HepG2 (cell line): ENCODE measurements around the gene CPT1C. TPM values are rescaled to one million over a fixed set of nuclear protein-coding genes. Genes with fewer than 3 reads are reported as not detected.

Experiments
- ATAC-seq: fragments of 200-7000 bp; cut with Tn5 transposase; 3 replicates; pipeline ENCODE4 v1.9.1; 2020; ENCODE audit warnings: mild to moderate bottlenecking, moderate library complexity
- BruUV-seq: library from RNA; stranded (reverse); fragments of 400-500 nt; replicated peaks from 2 replicates; lab custom pipeline; 2021; lab: Mats Ljungman, UMichigan
- CTCF ChIA-PET: fragments of 300-600 bp; formaldehyde crosslinking; extraction: SDS; loops from one replicate; lab custom pipeline; 2021; ENCODE audit warnings: low total read pairs, inconsistent platforms, low intra/inter-chr PET ratio; lab: Yijun Ruan, JAX
- POLR2A ChIA-PET: fragments of 350-600 bp; sonication (Branson Sonifier 250); formaldehyde crosslinking; loops from one replicate; lab custom pipeline; 2020; ENCODE audit warnings: antibody characterized with exemption, inconsistent platforms; lab: Yijun Ruan, JAX
- DNase-seq: peaks from one replicate; pipeline ENCODE4 v3.0.0-alpha.2; 2015; ENCODE audit warnings: low spot score
- FAIRE-seq: peaks from 3 replicates; lab custom pipeline; 2011; peaks lifted over from hg19 to GRCh38; lab: Jason Lieb, UNC
- H2AFZ ChIP-seq: one replicate; pipeline ENCODE4 v1.6.1; 2011; ENCODE audit warnings: low read length, inconsistent platforms
- H3K27ac ChIP-seq: fragments of 300-600 bp; 3 replicates; pipeline ENCODE4 v1.8.0; 2011; ENCODE audit warnings: mixed run types, mild to moderate bottlenecking, mixed read lengths, low read length, inconsistent platforms; ENCODE audit not compliant: insufficient read depth; ENCODE audit errors: extremely low read length
- H3K27me3 ChIP-seq, 2 experiments: fragments of 200-600 bp in 1 of 2; 2 replicates in 1 of 2; 3 replicates in 1 of 2; pipeline versions ENCODE4 v1.6.0 to v1.8.0; 2011; ENCODE audit warnings: low read length in 2 of 2, mild to moderate bottlenecking in 2 of 2, moderate library complexity in 2 of 2, inconsistent platforms in 1 of 2; ENCODE audit not compliant: insufficient read depth in 2 of 2, control insufficient read depth in 1 of 2
- H3K36me3 ChIP-seq, 2 experiments: fragments of 200-600 bp in 1 of 2; replicated peaks in 1 of 2; 2 replicates in 1 of 2; 3 replicates in 1 of 2; pipeline versions ENCODE4 v1.5.1 to v1.8.0; 2011; ENCODE audit warnings: low read length in 2 of 2, inconsistent platforms in 1 of 2; ENCODE audit not compliant: insufficient read depth in 2 of 2, control insufficient read depth in 1 of 2
- H3K4me1 ChIP-seq: 2 replicates; pipeline ENCODE4 v1.5.1; 2012; ENCODE audit warnings: low read length, inconsistent platforms; ENCODE audit not compliant: insufficient read depth
- H3K4me2 ChIP-seq: 2 replicates; pipeline ENCODE4 v1.6.0; 2011; ENCODE audit warnings: low read depth, low read length, inconsistent platforms
- H3K4me3 ChIP-seq, 3 experiments: fragments of 200-600 bp in 1 of 3; sonication (generic), shearing (Covaris generic) in 1 of 3; replicated peaks in 1 of 3; 2 replicates each; pipeline ENCODE4 v1.5.1; 2011 to 2016; ENCODE audit warnings: low read length in 3 of 3, inconsistent platforms in 2 of 3, low read depth in 2 of 3, mild to moderate bottlenecking in 2 of 3, control low read depth in 1 of 3, mixed read lengths in 1 of 3; ENCODE audit not compliant: insufficient read depth in 1 of 3
- H3K79me2 ChIP-seq: one replicate; pipeline ENCODE4 v1.6.1; 2011; ENCODE audit warnings: low read length, inconsistent platforms; ENCODE audit not compliant: insufficient read depth
- H3K9ac ChIP-seq: 2 replicates; pipeline ENCODE4 v1.6.0; 2011; ENCODE audit warnings: mild to moderate bottlenecking, low read depth, low read length, inconsistent platforms; ENCODE audit not compliant: insufficient read depth
- H3K9me3 ChIP-seq: 2 replicates; pipeline ENCODE4 v1.5.1; 2012; ENCODE audit warnings: mild to moderate bottlenecking, low read length
- H4K20me1 ChIP-seq: 2 replicates; pipeline ENCODE4 v1.6.0; 2011; ENCODE audit warnings: inconsistent platforms, mild to moderate bottlenecking, low read length, moderate library complexity; ENCODE audit not compliant: insufficient read depth
- CENPX ChIP-seq: sonication (generic); formaldehyde crosslinking; IDR thresholded peaks from 2 replicates; pipeline ENCODE4 v1.9.0; 2021; ENCODE audit warnings: mild to moderate bottlenecking, missing genetic modification reagents, moderate library complexity
- EZH2 ChIP-seq: conservative IDR thresholded peaks from 2 replicates; pipeline ENCODE4 v1.6.1; 2012; ENCODE audit warnings: mild to moderate bottlenecking, low read depth, low read length, moderate library complexity
- FOXK1 ChIP-seq: sonication (generic); formaldehyde crosslinking; IDR thresholded peaks from 2 replicates; pipeline ENCODE4 v1.4.0; 2020; ENCODE audit warnings: low read depth, missing genetic modification reagents, borderline replicate concordance
- GZF1 ChIP-seq: sonication (generic); formaldehyde crosslinking; IDR thresholded peaks from 2 replicates; pipeline ENCODE4 v1.5.1; 2020; ENCODE audit warnings: mild to moderate bottlenecking, missing genetic modification reagents
- HHEX ChIP-seq: IDR thresholded peaks from 2 replicates; pipeline ENCODE4 v1.6.1; 2016; ENCODE audit warnings: control low read depth
- KDM5A ChIP-seq: fragments of 200-600 bp; sonication (generic); IDR thresholded peaks from 2 replicates; pipeline ENCODE4 v1.7.0; 2018; ENCODE audit warnings: antibody characterized with exemption, mild to moderate bottlenecking, low read length, borderline replicate concordance
- PCBP1 ChIP-seq: fragments of 200-400 bp; formaldehyde crosslinking; IDR thresholded peaks from 2 replicates; pipeline ENCODE4 v1.6.1; 2017; ENCODE audit warnings: mild to moderate bottlenecking, low read depth, low read length, borderline replicate concordance
- RERE ChIP-seq: IDR thresholded peaks from 2 replicates; pipeline ENCODE4 v1.6.1; 2016; ENCODE audit warnings: low read depth, missing genetic modification reagents, missing compliant biosample characterization
- RFXAP ChIP-seq: sonication (generic); formaldehyde crosslinking; IDR thresholded peaks from 2 replicates; pipeline ENCODE4 v1.4.0; 2020; ENCODE audit warnings: missing genetic modification reagents, borderline replicate concordance
- SMARCE1 ChIP-seq: fragments of 450-650 bp; IDR thresholded peaks from 2 replicates; pipeline ENCODE4 v1.6.1; 2017; ENCODE audit warnings: borderline replicate concordance
- XRCC5 ChIP-seq: fragments of 200-400 bp; formaldehyde crosslinking; optimal IDR thresholded peaks from 2 replicates; pipeline ENCODE3; 2017; ENCODE audit warnings: mild to moderate bottlenecking, low read length
- ZEB1 ChIP-seq: IDR thresholded peaks from 2 replicates; pipeline ENCODE4 v1.6.1; 2012; ENCODE audit warnings: mild to moderate bottlenecking, low read depth, inconsistent platforms; ENCODE audit not compliant: insufficient replicate concordance
- ZNF205 ChIP-seq: IDR thresholded peaks from 2 replicates; pipeline ENCODE4 v1.6.1; 2018; ENCODE audit warnings: missing biosample characterization, missing genetic modification reagents
- ZNF556 ChIP-seq: sonication (generic); formaldehyde crosslinking; IDR thresholded peaks from 2 replicates; pipeline ENCODE4 v1.4.0; 2020; ENCODE audit warnings: mild to moderate bottlenecking, missing genetic modification reagents, borderline replicate concordance
- ZNF768 ChIP-seq: sonication (generic); formaldehyde crosslinking; IDR thresholded peaks from 2 replicates; pipeline ENCODE4 v1.4.0; 2020; ENCODE audit warnings: missing genetic modification reagents
- WGBS: methylation state at CpG from one replicate; pipeline ENCODE4 v1.1.6; 2017; ENCODE audit warnings: low lambda C conversion rate; 5-methylcytosine and 5-hydroxymethylcytosine counted together
- in situ Hi-C: cut with HindIII; loops from 2 replicates; pipeline ENCODE4 v1.10.0; 2017; ENCODE audit warnings: low pct_unique_long_range_greater_than_20kb; ENCODE audit not compliant: extremely low pct_ligation_motif_present
- intact Hi-C: fragments of 100-400 bp; cut with micrococcal nuclease; formaldehyde crosslinking; loops from one replicate; pipeline ENCODE4 v1.10.0; 2022; ENCODE audit not compliant: unreplicated experiment
- polyA plus RNA-seq, 8 experiments: library from polyadenylated mRNA; depleted of rRNA in 3 of 8; stranded (reverse) in 7 of 8; unstranded in 1 of 8; fragments of >200 nt; fragmentation: Illumina TruSeq in 4 of 8; extraction: Trizol in 4 of 8; gene quantifications; 2 replicates each; pipeline versions ENCODE4 v1.2.1 to v1.2.3, GENCODE V29; 2011 to 2016; ENCODE audit warnings: low read depth in 4 of 8, missing spikeins in 1 of 8, mixed read lengths in 1 of 8; ENCODE audit not compliant: insufficient read depth in 1 of 8
- total RNA-seq, 5 experiments: library from RNA; depleted of rRNA; stranded (reverse); fragments of >200 nt; fragmentation: Illumina TruSeq; extraction: Trizol; gene quantifications; 2 replicates each; pipeline ENCODE4 v1.2.3, GENCODE V29; 2016; ENCODE audit warnings: low read depth in 1 of 5
- TF ChIP-seq, protein P1 (sequence below): sonication (generic); formaldehyde crosslinking; IDR thresholded peaks from 2 replicates; pipeline ENCODE4 v1.4.0; 2020; ENCODE audit warnings: missing genetic modification reagents, mild to moderate bottlenecking, borderline replicate concordance
- TF ChIP-seq, protein P2 (sequence below): sonication (generic); formaldehyde crosslinking; IDR thresholded peaks from 2 replicates; pipeline ENCODE4 v1.9.0; 2021; ENCODE audit warnings: missing genetic modification reagents, mild to moderate bottlenecking, borderline replicate concordance

CPT1C gene
- total and polyA plus RNA-seq, 2 of the 13 experiments (the other 11 are each of a cell fraction or from before 2014, with no cell fraction given): 0.18 TPM; not detected in 1

- no peaks in the 10 kb centered on the region for H3K9me3 ChIP-seq
- ChIA-PET CTCF (no interaction called here), POLR2A (no interaction called here)
- H3K36me3 ChIP-seq: no peaks in the 10 kb centered on the region
- DNase-seq (no peak), FAIRE-seq (no peak), ATAC-seq (no peak)
- peaks cover 0 to 8% of the 10 kb centered on the region in 2 experiments; a peak in 2 of 5 replicates for H3K27me3 ChIP-seq
- H4K20me1 ChIP-seq: no peaks in the 10 kb centered on the region
- H3K4me2 ChIP-seq: no peak overlapping the region
- 36% methylated on average over 6 of the region's 6 CpGs for WGBS
- no peak overlapping the region for H3K27ac ChIP-seq
- no peak overlapping the region for H2AFZ ChIP-seq
- intact Hi-C loops: no loop called here
- H3K4me1 ChIP-seq: no peaks in the 10 kb centered on the region
- BruUV-seq: no TSS peak
- H3K4me3 ChIP-seq: no peak overlapping the region
- no peaks in the 10 kb centered on the region for H3K79me2 ChIP-seq
- H3K9ac ChIP-seq: no peak overlapping the region
- in situ Hi-C loops: no loop called here
- TF ChIP-seq EZH2 (no peak), FOXK1 (CRISPR knock-in tag) (no peak), SMARCE1 (no peak), ZEB1 (no peak), ZNF768 (CRISPR knock-in tag) (no peak), KDM5A (no peak), ZNF205 (CRISPR knock-in tag) (no peak), GZF1 (no peak), HHEX (CRISPR knock-in tag) (no peak), XRCC5 (no peak), RFXAP (CRISPR knock-in tag) (no peak), ZNF556 (CRISPR knock-in tag) (no peak), PCBP1 (no peak), RERE (CRISPR knock-in tag) (no peak), CENPX (CRISPR knock-in tag) (no peak)
- TF ChIP-seq, protein P1, sequence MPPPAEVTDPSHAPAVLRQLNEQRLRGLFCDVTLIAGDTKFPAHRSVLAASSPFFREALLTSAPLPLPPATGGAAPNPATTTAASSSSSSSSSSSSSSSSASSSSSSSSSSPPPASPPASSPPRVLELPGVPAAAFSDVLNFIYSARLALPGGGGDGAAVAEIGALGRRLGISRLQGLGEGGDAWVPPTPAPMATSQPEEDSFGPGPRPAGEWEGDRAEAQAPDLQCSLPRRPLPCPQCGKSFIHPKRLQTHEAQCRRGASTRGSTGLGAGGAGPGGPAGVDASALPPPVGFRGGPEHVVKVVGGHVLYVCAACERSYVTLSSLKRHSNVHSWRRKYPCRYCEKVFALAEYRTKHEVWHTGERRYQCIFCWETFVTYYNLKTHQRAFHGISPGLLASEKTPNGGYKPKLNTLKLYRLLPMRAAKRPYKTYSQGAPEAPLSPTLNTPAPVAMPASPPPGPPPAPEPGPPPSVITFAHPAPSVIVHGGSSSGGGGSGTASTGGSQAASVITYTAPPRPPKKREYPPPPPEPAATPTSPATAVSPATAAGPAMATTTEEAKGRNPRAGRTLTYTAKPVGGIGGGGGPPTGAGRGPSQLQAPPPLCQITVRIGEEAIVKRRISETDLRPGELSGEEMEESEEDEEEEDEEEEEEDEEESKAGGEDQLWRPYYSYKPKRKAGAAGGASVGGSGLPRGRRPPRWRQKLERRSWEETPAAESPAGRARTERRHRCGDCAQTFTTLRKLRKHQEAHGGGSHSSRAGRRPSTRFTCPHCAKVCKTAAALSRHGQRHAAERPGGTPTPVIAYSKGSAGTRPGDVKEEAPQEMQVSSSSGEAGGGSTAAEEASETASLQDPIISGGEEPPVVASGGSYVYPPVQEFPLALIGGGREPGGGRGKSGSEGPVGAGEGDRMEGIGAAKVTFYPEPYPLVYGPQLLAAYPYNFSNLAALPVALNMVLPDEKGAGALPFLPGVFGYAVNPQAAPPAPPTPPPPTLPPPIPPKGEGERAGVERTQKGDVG (CRISPR knock-in tag): no peak
- TF ChIP-seq, protein P2, sequence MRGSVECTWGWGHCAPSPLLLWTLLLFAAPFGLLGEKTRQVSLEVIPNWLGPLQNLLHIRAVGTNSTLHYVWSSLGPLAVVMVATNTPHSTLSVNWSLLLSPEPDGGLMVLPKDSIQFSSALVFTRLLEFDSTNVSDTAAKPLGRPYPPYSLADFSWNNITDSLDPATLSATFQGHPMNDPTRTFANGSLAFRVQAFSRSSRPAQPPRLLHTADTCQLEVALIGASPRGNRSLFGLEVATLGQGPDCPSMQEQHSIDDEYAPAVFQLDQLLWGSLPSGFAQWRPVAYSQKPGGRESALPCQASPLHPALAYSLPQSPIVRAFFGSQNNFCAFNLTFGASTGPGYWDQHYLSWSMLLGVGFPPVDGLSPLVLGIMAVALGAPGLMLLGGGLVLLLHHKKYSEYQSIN: no peak
Measured at GRCh38 chr19:49696115-49696514, 5.2 kb downstream of the CPT1C start.
